Measurements from ENCODE around the gene NCAPG.
"Not testable (repeated sequence)": the region's sequence is repeated elsewhere in the genome, so short reads cannot be mapped to it uniquely, and the experiment has no call there.

Gene NCAPG

DNA sequence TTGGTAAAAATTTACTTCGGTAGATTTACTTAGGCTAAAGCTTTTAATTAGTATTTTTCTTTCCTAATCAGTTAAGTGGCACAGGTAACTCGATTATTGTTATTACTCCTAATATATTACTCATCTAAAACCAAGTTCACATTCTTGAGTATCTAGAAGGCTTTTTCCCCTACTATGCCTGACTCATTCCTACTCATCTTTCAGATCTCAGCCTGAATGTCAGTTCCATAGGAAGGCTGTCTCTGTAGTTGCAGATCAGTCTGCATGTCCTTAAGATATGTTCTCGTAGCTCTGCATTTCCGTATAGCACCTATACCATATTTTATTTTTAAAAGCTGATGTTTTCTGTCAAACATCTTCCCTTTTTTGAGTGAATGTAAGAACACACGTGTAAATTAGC lies 23.5 kb upstream of the NCAPG start:
- in situ Hi-C loops (cut with MboI; ENCODE audit: low sequenced_read_pairs), result no loop called here

GRCh38 chr4:17788956-17789355 lies 21.8 kb upstream of the NCAPG start:
- in situ Hi-C loops (cut with MboI; ENCODE audit: low sequenced_read_pairs), result no loop called here

- in situ Hi-C loops (cut with MboI; ENCODE audit: low sequenced_read_pairs), result no loop called here
Measured at GRCh38 chr4:17794730-17795129, 16.0 kb upstream of the NCAPG start.

DNA sequence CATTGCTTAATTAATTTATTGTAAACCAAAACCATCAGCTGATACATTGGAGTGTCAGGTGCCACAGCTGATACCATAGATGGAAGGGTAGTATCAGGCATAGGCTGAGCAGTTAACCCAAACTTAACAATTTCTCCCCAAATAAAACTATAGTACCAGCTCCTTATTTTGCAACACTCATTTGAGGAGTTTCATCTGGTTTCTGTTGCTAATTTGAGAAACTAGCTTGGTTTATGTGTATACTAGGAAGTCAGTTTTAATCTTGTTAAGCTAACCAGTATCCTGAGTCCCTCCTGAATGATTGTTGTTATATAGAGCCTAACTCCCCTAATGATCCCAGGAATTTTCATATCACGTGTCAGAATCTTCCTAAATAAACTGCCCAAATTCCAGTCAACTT lies 13.0 kb upstream of the NCAPG start:
- in situ Hi-C loops (cut with MboI; ENCODE audit: low sequenced_read_pairs), result no loop called here

DNA sequence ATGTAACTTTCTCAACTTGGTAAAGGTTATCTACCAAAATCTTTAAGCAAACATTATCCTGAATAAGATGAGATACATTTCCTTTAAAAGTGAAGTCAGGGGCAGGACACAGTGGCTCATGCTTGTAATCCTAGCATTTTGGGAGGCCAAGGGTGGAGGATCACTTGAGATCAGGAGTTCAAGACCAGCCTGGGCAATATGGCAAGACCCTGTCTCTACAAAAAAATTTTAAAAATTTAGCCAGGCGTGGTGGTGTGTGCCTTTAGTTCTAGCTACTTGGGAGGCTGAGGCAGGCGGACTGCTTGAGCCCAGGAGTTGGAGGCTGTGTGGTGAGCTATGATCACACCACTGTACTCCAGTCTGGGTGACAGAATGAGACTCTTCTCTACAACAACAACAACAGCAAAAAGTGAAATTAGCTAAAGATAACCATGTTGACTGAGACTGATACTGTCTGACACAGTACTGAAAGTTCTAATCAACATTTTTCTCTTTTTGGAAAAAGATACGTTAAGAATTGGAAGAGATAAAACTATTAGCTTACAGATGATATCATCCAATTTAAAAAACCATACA lies 5.1 kb upstream of the NCAPG start:
- in situ Hi-C loops (cut with MboI; ENCODE audit: low sequenced_read_pairs), result no loop called here

- in situ Hi-C loops (cut with MboI; ENCODE audit: low sequenced_read_pairs), result no loop called here
Measured at GRCh38 chr4:17807446-17807845, 3.3 kb upstream of the NCAPG start.

DNA sequence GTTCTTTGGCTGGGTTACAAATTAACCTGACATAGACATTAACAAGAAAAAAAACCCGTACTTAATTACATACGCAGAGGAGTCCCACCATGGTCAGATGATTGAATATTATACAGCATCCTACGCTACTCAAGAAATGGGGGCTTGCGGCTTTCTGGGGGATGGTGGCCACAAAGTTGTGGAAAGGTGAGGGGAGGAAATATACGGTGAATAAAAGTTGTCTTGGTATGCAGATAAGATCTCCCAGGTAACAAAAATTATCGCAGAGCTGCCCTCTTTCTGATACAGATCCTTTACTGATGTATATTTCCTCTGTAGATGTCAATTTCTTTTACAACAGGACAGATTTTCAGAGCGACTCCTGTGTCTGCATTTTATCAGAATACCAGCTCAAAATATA lies 1.1 kb upstream of the NCAPG start:
- in situ Hi-C loops (cut with MboI; ENCODE audit: low sequenced_read_pairs), result no loop called here

DNA sequence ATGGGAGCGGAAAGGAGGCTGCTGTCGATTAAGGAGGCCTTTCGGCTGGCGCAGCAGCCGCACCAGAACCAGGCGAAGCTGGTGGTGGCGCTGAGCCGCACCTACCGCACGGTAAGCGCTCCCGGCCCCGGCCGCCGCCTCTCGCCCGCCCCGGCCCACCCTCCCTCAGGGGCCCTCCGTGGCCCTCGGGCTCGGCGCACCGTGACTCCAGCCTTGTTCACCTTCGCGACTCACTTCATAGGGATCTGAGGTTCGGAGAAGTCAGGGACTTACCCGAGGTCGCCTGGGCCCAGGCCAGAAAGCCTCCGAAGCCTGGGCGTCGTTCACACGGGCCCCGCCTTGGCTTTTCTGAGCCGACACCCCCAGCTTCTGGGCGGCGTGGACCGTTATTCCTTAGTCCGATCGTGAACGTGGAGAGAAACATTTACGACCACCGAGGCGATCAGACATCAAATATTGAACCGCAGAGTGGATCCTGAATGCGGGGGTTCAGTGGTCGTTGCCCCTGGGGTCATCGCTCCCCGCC lies 362 bp downstream of the NCAPG start:
- in situ Hi-C loops (cut with MboI; ENCODE audit: low sequenced_read_pairs), result no loop called here

DNA sequence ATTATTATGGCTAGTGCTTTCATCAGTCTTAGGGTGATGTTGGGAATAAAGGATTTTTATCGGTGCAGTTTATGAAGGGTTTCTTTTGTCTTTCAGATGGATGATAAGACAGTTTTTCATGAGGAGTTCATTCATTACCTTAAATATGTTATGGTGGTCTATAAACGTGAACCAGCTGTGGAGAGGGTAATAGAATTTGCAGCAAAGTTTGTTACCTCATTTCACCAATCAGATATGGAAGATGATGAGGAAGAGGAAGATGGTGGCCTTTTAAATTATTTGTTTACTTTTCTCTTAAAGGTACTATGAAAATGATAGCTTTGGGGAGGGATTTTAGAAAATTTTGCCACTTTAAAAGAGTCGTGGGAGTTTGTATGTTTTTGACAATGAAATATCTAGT lies 1.3 kb downstream of the NCAPG start:
- in situ Hi-C loops (cut with MboI; ENCODE audit: low sequenced_read_pairs), result no loop called here

DNA sequence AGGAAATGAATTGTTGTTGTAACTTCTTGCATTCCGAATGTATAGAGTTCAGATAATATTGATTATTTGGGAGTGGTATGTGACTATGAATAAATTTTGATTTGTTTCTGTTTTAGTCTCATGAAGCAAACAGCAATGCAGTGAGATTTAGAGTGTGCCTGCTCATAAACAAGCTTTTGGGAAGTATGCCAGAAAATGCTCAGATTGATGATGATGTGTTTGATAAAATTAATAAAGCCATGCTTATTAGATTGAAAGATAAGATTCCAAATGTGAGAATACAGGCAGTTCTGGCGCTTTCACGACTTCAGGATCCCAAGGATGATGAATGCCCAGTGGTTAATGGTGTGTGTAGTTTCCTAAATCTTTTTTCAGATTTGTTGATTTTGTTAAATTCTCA lies 2.0 kb downstream of the NCAPG start:
- in situ Hi-C loops (cut with MboI; ENCODE audit: low sequenced_read_pairs), result no loop called here

DNA sequence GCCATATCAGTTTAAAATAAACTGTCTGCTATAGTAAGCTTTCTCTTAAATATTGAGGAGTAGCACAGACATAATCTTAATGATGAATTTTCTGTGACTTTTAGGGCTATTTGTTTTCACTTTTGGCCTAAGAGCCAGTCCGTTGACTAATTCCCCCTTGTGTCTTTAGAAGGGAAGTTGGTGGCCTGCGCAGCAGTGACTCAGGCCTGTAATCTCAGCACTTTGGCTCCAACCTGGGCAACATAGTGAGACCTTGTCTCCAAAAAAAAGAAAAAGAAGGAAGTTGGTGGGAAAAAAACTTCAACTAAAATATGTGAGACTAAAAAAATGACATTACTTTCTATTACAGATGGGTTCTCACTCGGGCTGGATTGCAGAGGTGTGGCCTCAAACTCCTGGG lies 3.4 kb downstream of the NCAPG start:
- in situ Hi-C loops (cut with MboI; ENCODE audit: low sequenced_read_pairs), result no loop called here

- in situ Hi-C loops (cut with MboI; ENCODE audit: low sequenced_read_pairs), result no loop called here
Measured at GRCh38 chr4:17816142-17816541, 5.4 kb downstream of the NCAPG start.

GRCh38 chr4:17817027-17817426 lies 6.2 kb downstream of the NCAPG start:
- in situ Hi-C loops (cut with MboI; ENCODE audit: low sequenced_read_pairs), result no loop called here

GRCh38 chr4:17823871-17824669 lies 13.3 kb downstream of the NCAPG start:
- in situ Hi-C loops (cut with MboI; ENCODE audit: low sequenced_read_pairs), result no loop called here

DNA sequence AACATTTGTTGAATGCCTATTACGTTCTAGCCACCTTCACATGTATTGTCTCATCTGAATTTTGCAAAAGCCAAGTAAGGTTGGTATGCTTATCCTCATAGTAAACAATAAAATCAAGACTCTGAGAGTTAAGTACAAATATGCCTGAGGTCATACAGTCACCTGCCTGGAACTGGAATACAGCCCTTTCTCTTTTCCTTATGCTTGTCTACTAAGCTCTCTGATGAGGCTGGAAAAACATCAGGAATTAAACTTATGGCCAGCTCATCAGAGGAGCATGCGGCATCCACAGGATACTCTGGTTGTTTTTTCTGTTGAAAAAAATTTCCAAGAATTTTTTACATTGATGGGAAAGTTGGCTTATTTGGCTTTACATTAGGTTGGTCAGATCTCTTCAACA lies 35.5 kb downstream of the NCAPG start:
- in situ Hi-C loops (cut with MboI; ENCODE audit: low sequenced_read_pairs), result no loop called here

DNA sequence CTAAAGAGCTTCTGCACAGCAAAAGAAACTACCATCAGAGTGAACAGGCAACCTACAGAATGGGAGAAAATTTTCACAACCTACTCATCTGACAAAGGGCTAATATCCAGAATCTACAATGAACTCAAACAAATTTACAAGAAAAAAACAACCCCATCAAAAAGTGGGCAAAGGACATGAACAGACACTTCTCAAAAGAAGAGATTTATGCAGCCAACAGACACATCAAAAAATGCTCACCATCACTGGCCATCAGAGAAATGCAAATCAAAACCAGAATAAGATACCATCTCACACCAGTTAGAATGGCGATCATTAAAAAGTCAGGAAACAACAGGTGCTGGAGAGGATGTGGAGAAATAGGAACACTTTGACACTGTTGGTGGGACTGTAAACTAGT lies 39.5 kb downstream of the NCAPG start:
- in situ Hi-C loops (cut with MboI; ENCODE audit: low sequenced_read_pairs), result not testable (repeated sequence)

DNA sequence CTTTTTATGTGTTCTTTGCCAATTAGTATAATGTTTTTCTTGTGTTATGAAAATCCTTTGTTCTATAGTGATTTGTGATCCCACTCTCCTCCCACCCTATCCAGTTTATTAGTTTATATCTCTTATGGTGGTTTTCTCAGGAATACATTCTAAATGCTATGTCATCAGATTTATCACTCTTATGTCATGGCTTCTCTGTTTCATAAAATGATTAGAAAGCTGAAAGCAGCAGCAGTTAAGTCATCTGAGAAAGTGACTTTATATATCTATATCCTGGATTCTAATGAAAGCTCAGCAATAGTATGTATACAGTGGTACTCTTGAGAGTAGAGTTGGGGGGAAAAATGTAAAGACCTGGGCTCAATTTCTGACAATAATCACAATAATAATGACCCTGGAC lies 41.2 kb downstream of the NCAPG start:
- in situ Hi-C loops (cut with MboI; ENCODE audit: low sequenced_read_pairs), result no loop called here

GRCh38 chr4:17854036-17854435 lies 43.3 kb downstream of the NCAPG start:
- in situ Hi-C loops (cut with MboI; ENCODE audit: low sequenced_read_pairs), result no loop called here

GRCh38 chr4:17859793-17860406 lies 49.1 kb downstream of the NCAPG start:
- in situ Hi-C loops (cut with MboI; ENCODE audit: low sequenced_read_pairs), result no loop called here

DNA sequence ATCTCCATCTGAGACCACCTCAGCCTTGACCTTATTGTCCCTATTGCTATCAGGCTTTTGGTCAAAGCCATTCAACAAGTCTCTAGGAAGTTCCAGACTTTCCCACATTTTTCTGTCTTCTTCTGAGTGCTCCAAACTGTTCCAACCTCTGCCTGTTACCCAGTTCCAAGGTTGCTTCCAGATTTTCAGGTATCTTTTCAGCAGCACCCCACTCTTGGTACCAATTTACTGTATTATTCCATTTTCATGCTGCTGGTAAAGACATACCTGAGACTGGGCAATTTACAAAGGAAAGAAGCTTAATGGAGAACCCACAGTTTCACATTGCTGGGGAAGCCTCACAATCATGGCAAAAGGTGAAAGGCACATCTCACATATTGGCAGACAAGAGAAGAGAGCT lies 51.1 kb downstream of the NCAPG start:
- in situ Hi-C loops (cut with MboI; ENCODE audit: low sequenced_read_pairs), result not testable (repeated sequence)

- in situ Hi-C loops (cut with MboI; ENCODE audit: low sequenced_read_pairs), result no loop called here
Measured at GRCh38 chr4:17865866-17866363, 55.1 kb downstream of the NCAPG start.

- in situ Hi-C loops (cut with MboI; ENCODE audit: low sequenced_read_pairs), result no loop called here
Measured at GRCh38 chr4:17866810-17867209, 56.0 kb downstream of the NCAPG start.

Measured in hTERT RPE-1 (cell line).